Endothelial cell of umbilical vein (primary cell): ENCODE results near the gene CPTP.

Experiments used
- CTCF ChIP-seq, 2 donors: IDR thresholded peaks; 1 replicate in 1 of 2; 2 replicates in 1 of 2; pipeline ENCODE4 v1.5.1; 2011; ENCODE audit warnings: low read length in 2 of 2, mild to moderate bottlenecking in 2 of 2, moderate library complexity in 2 of 2, control low read depth in 1 of 2, inconsistent platforms in 1 of 2, low read depth in 1 of 2; ENCODE audit not compliant: insufficient read depth in 1 of 2; ENCODE audit errors: extremely low read depth in 1 of 2
- EZH2 ChIP-seq: IDR thresholded peaks from 2 replicates; pipeline ENCODE4 v1.6.1; 2012; ENCODE audit warnings: borderline replicate concordance, low read depth, mild to moderate bottlenecking, moderate library complexity, low read length, inconsistent platforms; ENCODE audit not compliant: severe bottlenecking
- POLR2AphosphoS5 ChIP-seq: IDR thresholded peaks from 2 replicates; pipeline ENCODE4 v1.6.1; 2012; ENCODE audit warnings: low read depth, mild to moderate bottlenecking, control low read depth, low read length, moderate library complexity; ENCODE audit not compliant: insufficient read depth
- TF ChIP-seq, protein P1 (sequence below): IDR thresholded peaks from 2 replicates; pipeline ENCODE4 v1.6.1; 2011; ENCODE audit not compliant: insufficient read depth, insufficient read length

- no peak for TF ChIP-seq EZH2
- TF ChIP-seq CTCF (IDR thresholded peaks at IDR 0.05; ENCODE audit: extremely low read depth in 1 of 2, insufficient read depth in 1 of 2, low read depth in 1 of 2, low read length in 2 of 2), result no peak
- no peak for TF ChIP-seq POLR2AphosphoS5
- TF ChIP-seq, protein P1, sequence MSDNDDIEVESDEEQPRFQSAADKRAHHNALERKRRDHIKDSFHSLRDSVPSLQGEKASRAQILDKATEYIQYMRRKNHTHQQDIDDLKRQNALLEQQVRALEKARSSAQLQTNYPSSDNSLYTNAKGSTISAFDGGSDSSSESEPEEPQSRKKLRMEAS, result no peak
These were observed 3.1 kb upstream of the CPTP start for GRCh38 chr1:1321477-1321876.
